GM04504 (cell line): ENCODE results near the gene ELOVL2.
"Not testable (repeated sequence)": the region's sequence is repeated elsewhere in the genome, so short reads cannot be mapped to it uniquely, and the experiment has no call there.

Experiments used
- DNase-seq: peaks from one replicate; pipeline ENCODE4 v3.0.0-alpha.2; 2012; ENCODE audit warnings: low read depth

The ELOVL2 gene

GRCh38 chr6:11021003-11021402, 23.1 kb downstream of the ELOVL2 start:
- no peak for DNase-seq

GRCh38 chr6:11018225-11018624, 25.9 kb downstream of the ELOVL2 start:
- DNase-seq, result no peak

GRCh38 chr6:11017090-11017489, 27.0 kb downstream of the ELOVL2 start:
- DNase-seq, result no peak

- no peak for DNase-seq
Observed at GRCh38 chr6:11016452-11016851, 27.7 kb downstream of the ELOVL2 start.

- DNase-seq, result no peak
Observed at GRCh38 chr6:11015102-11015501, 29.0 kb downstream of the ELOVL2 start.

- no peak for DNase-seq
Observed at GRCh38 chr6:11013721-11014070, 30.4 kb downstream of the ELOVL2 start.

GRCh38 chr6:11012976-11013720, 31.0 kb downstream of the ELOVL2 start:
- DNase-seq, result no peak

GRCh38 chr6:11012295-11012754, 31.8 kb downstream of the ELOVL2 start:
- no peak for DNase-seq

- DNase-seq, result no peak
Observed at GRCh38 chr6:11011787-11012234, 32.3 kb downstream of the ELOVL2 start.

- DNase-seq, result peak; percentile 2
Observed at GRCh38 chr6:11009353-11009752, 34.8 kb downstream of the ELOVL2 start.

GRCh38 chr6:11008821-11009220, 35.3 kb downstream of the ELOVL2 start:
- DNase-seq, result peak; percentile 9

- no peak for DNase-seq
Observed at GRCh38 chr6:11007715-11008608, 36.1 kb downstream of the ELOVL2 start.

GRCh38 chr6:11006061-11006460, 38.0 kb downstream of the ELOVL2 start:
- no peak for DNase-seq

GRCh38 chr6:11003297-11003696, 40.8 kb downstream of the ELOVL2 start:
- DNase-seq, result not testable (repeated sequence)

GRCh38 chr6:11002176-11002575, 41.9 kb downstream of the ELOVL2 start:
- DNase-seq, result no peak

- DNase-seq, result no peak
Observed at GRCh38 chr6:10999994-11000393, 44.1 kb downstream of the ELOVL2 start.

- no peak for DNase-seq
Observed at GRCh38 chr6:10995114-10995707, 48.9 kb downstream of the ELOVL2 start.

- DNase-seq, result no peak
Observed at GRCh38 chr6:10993896-10994295, 50.2 kb downstream of the ELOVL2 start.

GRCh38 chr6:10991115-10991514, 53.0 kb downstream of the ELOVL2 start:
- DNase-seq, result no peak

- no peak for DNase-seq
Observed at GRCh38 chr6:10989587-10989986, 54.5 kb downstream of the ELOVL2 start.

- not testable (repeated sequence) for DNase-seq
Observed at GRCh38 chr6:10984959-10985358, 59.1 kb downstream of the ELOVL2 start.

- DNase-seq, result no peak
Observed at GRCh38 chr6:10981409-10981808, 62.7 kb downstream of the ELOVL2 start.

GRCh38 chr6:10979603-10980002, 64.5 kb downstream of the ELOVL2 start:
- no peak for DNase-seq
